Hematopoietic multipotent progenitor cell treated with erythropoietin and hydrocortisone succinate and interleukin-3 and kit ligand, for 17 days (in vitro differentiated cells): ENCODE results near the gene QTRT2.

Experiments used
- DNase-seq: peaks from one replicate; pipeline ENCODE4 v3.0.0-alpha.2; 2015; ENCODE audit warnings: low spot score

QTRT2 gene

GRCh38 chr3:114122027-114122709, 65.6 kb downstream of the QTRT2 start:
- DNase-seq: no peak

- no peak for DNase-seq
Observed at GRCh38 chr3:114126461-114126860, 69.9 kb downstream of the QTRT2 start.

- DNase-seq: no peak
Observed at GRCh38 chr3:114127517-114127916, 71.0 kb downstream of the QTRT2 start.

- DNase-seq: no peak
Observed at GRCh38 chr3:114128231-114128630, 71.7 kb downstream of the QTRT2 start.

GRCh38 chr3:114128826-114129225, 72.3 kb downstream of the QTRT2 start:
- no peak for DNase-seq

GRCh38 chr3:114132500-114132899, 76.0 kb downstream of the QTRT2 start:
- no peak for DNase-seq

GRCh38 chr3:114133947-114134346, 77.4 kb downstream of the QTRT2 start:
- DNase-seq: no peak
